ENCODE data around the gene RBM5.

Gene RBM5

GRCh38 chr3:50125541-50126286 lies 37.0 kb downstream of the RBM5 start:
- TF ChIP-seq POLR2AphosphoS5 (IDR thresholded peaks at IDR 0.05; ENCODE audit: low read depth, low read length) (no peak), POU2F2 (IDR thresholded peaks at IDR 0.05; ENCODE audit: low read depth, low read length) (no peak), PAX5 (IDR thresholded peaks at IDR 0.05; ENCODE audit: insufficient read depth, low read length, severe bottlenecking) (no peak), POLR2A (IDR thresholded peaks at IDR 0.05; ENCODE audit: low read depth, low read length) (no peak), SPI1 (IDR thresholded peaks at IDR 0.05; ENCODE audit: low read depth, low read length) (no peak), TAF1 (IDR thresholded peaks at IDR 0.05; ENCODE audit: low read depth, low read length) (no peak)
- DNase-seq (ENCODE audit: insufficient read length, low spot score) (no peak), FAIRE-seq (no peak)

DNA sequence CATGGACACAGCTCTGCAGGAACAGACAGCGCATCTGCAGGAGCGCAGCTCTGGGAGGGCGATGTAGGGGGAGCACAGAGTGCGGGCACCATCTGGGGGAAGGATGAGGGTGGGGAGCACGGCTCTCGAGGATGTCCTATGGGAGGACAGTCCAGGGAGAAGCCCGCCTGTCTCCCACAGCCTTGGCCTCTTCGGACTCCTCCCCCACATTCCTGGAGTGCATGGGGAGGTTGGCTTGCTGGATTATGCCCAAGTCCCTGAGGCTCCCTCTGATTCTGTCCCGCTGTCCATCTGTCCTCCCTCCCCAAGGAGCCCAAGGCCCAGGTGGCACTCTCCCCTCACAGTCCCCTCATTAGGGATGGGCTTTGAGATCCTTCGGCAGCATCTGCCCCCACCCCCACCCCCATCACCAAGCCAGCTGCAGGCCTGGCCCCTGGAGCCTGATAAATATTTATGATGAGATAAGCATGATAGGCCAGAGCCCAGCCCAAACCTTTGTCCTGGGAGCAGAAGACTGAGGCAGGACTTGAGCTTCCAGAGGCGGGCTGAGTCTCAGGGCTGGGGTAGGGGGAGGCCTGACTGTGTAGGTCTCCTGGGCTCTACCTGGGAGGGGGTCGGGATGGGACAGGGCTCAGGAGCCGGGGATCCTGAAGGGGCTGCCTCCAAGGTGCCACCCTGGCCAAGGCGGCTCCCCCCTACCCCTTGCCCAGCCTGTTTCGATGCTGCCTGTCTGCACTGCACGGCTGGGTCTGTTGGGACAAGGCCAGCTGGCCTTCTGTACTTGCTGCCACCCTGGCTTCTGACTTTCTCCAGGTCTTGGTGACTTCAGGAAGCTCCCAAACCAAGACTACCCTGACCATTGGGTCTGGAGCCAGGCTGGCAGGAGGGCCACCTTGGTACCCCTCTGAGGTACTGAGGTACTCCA lies 37.8 kb downstream of the RBM5 start:
- TF ChIP-seq SPI1 (IDR thresholded peaks at IDR 0.05; ENCODE audit: low read depth, low read length) (no peak), POU2F2 (IDR thresholded peaks at IDR 0.05; ENCODE audit: low read depth, low read length) (no peak), PAX5 (IDR thresholded peaks at IDR 0.05; ENCODE audit: insufficient read depth, low read length, severe bottlenecking) (no peak), TAF1 (IDR thresholded peaks at IDR 0.05; ENCODE audit: low read depth, low read length) (no peak), POLR2A (IDR thresholded peaks at IDR 0.05; ENCODE audit: low read depth, low read length) (no peak), POLR2AphosphoS5 (IDR thresholded peaks at IDR 0.05; ENCODE audit: low read depth, low read length) (no peak)
- no peak for DNase-seq (ENCODE audit: insufficient read length, low spot score)
- no peak for FAIRE-seq

DNA sequence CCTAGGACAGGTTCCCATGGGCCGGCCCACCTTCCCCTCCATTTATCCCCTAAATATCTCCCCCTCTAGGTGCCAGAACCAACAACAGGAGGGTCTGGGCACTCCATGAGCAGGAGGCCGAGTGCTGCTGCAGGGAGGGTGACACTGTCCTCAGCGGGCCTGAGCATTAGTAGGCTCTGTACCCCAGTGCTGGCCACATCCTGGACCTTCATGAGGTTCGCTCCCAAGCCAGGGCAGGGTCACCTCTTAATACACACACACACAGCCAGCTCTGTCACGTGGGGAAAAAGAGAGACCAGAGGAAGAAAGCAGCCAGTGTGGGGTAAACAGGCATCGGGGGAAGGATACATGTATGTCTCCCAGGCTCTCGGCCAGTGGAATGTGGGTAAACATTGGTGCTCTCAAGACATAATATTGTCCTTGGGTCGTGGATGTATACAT lies 38.6 kb downstream of the RBM5 start:
- TF ChIP-seq POU2F2 (IDR thresholded peaks at IDR 0.05; ENCODE audit: low read depth, low read length), result no peak
- TF ChIP-seq PAX5 (IDR thresholded peaks at IDR 0.05; ENCODE audit: insufficient read depth, low read length, severe bottlenecking), result no peak
- no peak for TF ChIP-seq TAF1 (IDR thresholded peaks at IDR 0.05; ENCODE audit: low read depth, low read length)
- TF ChIP-seq POLR2A (IDR thresholded peaks at IDR 0.05; ENCODE audit: low read depth, low read length), result no peak
- TF ChIP-seq POLR2AphosphoS5 (IDR thresholded peaks at IDR 0.05; ENCODE audit: low read depth, low read length), result no peak
- TF ChIP-seq SPI1 (IDR thresholded peaks at IDR 0.05; ENCODE audit: low read depth, low read length), result no peak
- DNase-seq (ENCODE audit: insufficient read length, low spot score), result no peak
- no peak for FAIRE-seq

DNA sequence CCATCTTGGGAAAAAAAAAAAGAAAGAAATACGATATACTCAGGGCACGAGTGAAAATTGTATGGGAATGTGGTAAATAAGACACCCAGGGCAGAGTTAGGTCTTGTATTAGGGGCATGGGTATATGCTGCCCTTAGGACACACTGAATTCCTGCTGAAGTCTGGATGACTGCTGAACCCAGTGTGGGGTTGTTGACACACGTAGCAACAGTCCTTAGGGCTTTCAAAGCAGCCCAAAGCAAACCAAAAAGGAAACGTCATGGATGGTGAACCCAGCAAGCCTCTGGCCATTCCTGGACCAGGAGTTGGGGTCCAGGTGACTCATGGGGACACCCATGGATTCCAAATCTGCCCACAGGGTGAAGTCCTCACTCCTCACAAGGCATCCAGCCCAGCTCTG lies 39.3 kb downstream of the RBM5 start:
- no peak for DNase-seq (ENCODE audit: insufficient read length, low spot score)
- TF ChIP-seq POU2F2 (IDR thresholded peaks at IDR 0.05; ENCODE audit: low read depth, low read length), result no peak
- TF ChIP-seq TAF1 (IDR thresholded peaks at IDR 0.05; ENCODE audit: low read depth, low read length), result no peak
- no peak for TF ChIP-seq SPI1 (IDR thresholded peaks at IDR 0.05; ENCODE audit: low read depth, low read length)
- no peak for TF ChIP-seq PAX5 (IDR thresholded peaks at IDR 0.05; ENCODE audit: insufficient read depth, low read length, severe bottlenecking)
- TF ChIP-seq POLR2AphosphoS5 (IDR thresholded peaks at IDR 0.05; ENCODE audit: low read depth, low read length), result no peak
- no peak for TF ChIP-seq POLR2A (IDR thresholded peaks at IDR 0.05; ENCODE audit: low read depth, low read length)
- no peak for FAIRE-seq

DNA sequence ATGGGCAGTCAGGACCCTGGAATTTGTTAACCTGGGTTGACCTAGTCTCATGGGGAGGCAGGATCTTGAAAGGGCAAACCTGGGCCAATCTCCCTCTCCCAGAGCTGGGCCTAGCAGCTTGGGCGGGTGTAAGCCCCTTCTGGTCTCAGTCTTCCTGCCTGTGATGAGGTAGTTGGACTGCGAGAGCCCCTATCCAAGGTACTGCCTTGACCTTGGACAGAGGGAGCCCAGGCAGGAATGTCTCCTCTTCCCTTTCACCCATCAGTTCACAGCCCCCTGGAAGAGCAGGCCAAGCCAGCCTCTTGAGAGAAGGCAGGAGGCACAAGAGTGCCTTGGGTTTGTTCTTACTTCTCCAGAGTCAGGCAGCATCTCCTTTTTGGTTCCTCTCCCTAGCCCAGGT lies 41.7 kb downstream of the RBM5 start:
- DNase-seq (ENCODE audit: insufficient read length, low spot score) (no peak), FAIRE-seq (no peak)
- no peak for TF ChIP-seq SPI1 (IDR thresholded peaks at IDR 0.05; ENCODE audit: low read depth, low read length)

DNA sequence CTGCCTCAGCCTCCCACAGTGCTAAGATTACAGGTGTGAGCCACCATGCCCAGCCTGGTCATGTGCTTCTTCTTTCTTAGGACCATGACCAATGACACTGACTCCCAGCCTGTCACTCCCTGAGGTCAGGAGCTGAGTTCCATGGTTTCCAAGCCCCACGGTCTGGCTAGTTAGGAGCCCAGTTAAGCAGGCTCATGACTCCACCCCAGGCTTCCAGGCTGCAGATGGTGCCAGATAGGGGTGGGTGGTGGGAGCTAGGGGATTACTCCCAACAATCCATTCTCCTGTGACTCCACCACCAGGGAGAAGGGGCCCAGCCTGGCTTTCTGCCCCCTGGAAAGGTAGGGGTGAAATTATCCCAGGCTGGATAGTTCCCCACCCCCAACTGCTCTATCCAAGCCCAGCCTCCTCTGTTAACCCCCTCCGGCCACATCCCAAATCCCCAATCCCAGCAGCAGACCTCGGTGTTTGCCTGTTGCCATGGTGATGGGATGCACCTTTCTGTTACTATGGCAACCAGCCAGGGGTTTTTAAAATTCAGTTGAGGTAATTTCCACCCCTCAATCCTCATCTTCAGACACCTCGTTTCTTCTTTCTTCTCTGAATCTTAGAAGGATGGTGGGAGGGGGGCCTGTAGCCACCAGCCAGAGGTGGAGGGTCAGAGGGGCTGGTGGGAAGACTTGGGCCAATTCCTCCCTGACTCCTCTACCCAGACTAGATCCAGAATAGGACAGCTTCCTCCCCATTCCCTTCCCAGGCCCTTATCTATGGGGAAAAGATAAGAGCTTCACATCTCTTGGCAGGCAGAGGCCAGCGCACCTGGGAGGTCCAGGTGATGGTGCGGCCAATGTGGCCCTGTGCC lies 43.9 kb downstream of the RBM5 start:
- no peak for DNase-seq (ENCODE audit: insufficient read length, low spot score)
- FAIRE-seq, result no peak
- TF ChIP-seq POU2F2 (IDR thresholded peaks at IDR 0.05; ENCODE audit: low read depth, low read length) (no peak), SPI1 (IDR thresholded peaks at IDR 0.05; ENCODE audit: low read depth, low read length) (no peak)

DNA sequence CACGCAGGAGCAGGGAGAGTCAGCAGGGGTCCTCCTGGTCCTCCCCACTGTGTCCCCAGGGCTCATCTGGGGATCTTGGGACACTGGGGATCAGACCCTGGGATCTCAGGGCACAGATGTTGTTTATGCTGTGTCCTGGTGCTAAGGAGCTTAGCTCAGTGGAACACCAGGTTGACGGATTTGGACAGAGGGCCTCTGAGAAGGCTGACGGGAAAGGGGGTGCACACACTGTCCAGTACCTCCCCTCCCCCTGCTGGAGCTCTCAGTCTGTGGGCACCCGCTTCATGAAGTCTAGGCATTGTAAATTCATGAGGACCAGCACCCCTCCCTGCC lies 44.5 kb downstream of the RBM5 start:
- no peak for TF ChIP-seq POLR2AphosphoS5 (IDR thresholded peaks at IDR 0.05; ENCODE audit: low read depth, low read length)
- no peak for TF ChIP-seq SPI1 (IDR thresholded peaks at IDR 0.05; ENCODE audit: low read depth, low read length)
- TF ChIP-seq POLR2A (IDR thresholded peaks at IDR 0.05; ENCODE audit: low read depth, low read length), result no peak
- TF ChIP-seq POU2F2 (IDR thresholded peaks at IDR 0.05; ENCODE audit: low read depth, low read length), result no peak
- TF ChIP-seq TAF1 (IDR thresholded peaks at IDR 0.05; ENCODE audit: low read depth, low read length), result no peak
- TF ChIP-seq PAX5 (IDR thresholded peaks at IDR 0.05; ENCODE audit: insufficient read depth, low read length, severe bottlenecking), result no peak
- FAIRE-seq (no peak), DNase-seq (ENCODE audit: insufficient read length, low spot score) (no peak)

- TF ChIP-seq POU2F2 (IDR thresholded peaks at IDR 0.05; ENCODE audit: low read depth, low read length) (no peak), POLR2A (IDR thresholded peaks at IDR 0.05; ENCODE audit: low read depth, low read length) (no peak)
- FAIRE-seq, result no peak
- DNase-seq (ENCODE audit: insufficient read length, low spot score), result no peak
These were observed 45.6 kb downstream of the RBM5 start for GRCh38 chr3:50134367-50134766.

DNA sequence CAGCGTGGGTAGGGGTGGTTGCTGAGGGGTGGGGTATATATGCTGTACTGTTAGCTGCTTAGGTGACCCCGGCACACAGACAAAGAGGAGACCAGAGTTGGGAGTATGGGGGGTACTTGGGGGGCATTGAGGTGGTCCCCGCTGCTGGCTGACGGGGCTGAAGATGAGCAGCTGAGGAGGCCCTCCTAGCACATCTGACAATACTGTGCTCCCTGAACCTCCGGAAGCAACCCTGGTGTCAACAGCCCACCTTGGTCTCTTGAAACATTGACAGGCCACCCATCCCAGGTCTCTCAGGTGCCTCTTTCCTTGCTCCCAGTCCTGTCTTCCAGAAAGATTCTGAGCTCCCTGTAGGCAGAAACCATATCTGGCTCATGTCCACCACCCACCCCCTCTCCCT lies 47.2 kb downstream of the RBM5 start:
- DNase-seq (ENCODE audit: insufficient read length, low spot score) (no peak), FAIRE-seq (no peak)
- TF ChIP-seq POLR2AphosphoS5 (IDR thresholded peaks at IDR 0.05; ENCODE audit: low read depth, low read length), result no peak
- TF ChIP-seq PAX5 (IDR thresholded peaks at IDR 0.05; ENCODE audit: insufficient read depth, low read length, severe bottlenecking), result no peak
- TF ChIP-seq TAF1 (IDR thresholded peaks at IDR 0.05; ENCODE audit: low read depth, low read length), result no peak
- no peak for TF ChIP-seq SPI1 (IDR thresholded peaks at IDR 0.05; ENCODE audit: low read depth, low read length)
- no peak for TF ChIP-seq POU2F2 (IDR thresholded peaks at IDR 0.05; ENCODE audit: low read depth, low read length)

Measured in GM12891 (cell line).